HG02884 (cell line): Measurements from ENCODE around the gene REEP3.

Source experiments
- ATAC-seq: cut with Tn5 transposase; IDR thresholded peaks from one replicate; pipeline ENCODE4 v1.9.1; 2021; ENCODE audit warnings: mild to moderate bottlenecking, moderate library complexity; ENCODE audit not compliant: unreplicated experiment

REEP3 gene

DNA sequence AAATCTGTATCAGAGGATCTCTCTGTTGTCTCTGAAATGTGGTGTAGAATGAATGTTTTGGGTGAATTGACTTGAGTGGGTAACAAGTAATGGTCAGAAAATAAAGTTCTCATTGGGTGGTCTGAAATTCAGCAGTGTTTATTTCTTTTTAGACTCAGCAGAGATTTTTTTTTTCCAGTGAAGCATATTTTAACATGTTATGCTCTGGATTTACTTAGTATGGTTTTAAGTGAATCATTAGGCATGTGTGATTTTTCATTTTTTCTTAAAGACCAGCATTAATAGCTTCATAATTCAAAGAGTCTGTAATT, 63.5 kb downstream of the REEP3 start:
- ATAC-seq = no peak

DNA sequence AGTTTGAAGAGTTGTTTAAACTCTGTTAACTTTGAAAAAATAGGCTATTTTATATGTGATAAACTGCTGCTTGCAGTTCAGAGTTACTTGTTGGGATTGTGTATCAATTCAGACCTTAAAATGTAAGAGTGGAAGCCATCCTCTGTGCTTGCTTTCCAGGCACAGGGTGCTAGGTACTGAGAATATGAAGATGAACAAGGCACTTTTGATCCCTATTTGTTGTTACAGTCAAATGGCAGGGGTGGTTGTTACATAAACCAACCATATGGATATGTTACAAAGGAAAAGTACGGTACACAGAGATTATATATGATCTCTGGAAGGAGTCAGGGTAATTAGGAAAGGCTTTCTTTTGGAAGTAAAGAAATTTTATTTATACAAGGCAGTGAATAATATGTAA, 63.8 kb downstream of the REEP3 start:
- ATAC-seq = no peak

DNA sequence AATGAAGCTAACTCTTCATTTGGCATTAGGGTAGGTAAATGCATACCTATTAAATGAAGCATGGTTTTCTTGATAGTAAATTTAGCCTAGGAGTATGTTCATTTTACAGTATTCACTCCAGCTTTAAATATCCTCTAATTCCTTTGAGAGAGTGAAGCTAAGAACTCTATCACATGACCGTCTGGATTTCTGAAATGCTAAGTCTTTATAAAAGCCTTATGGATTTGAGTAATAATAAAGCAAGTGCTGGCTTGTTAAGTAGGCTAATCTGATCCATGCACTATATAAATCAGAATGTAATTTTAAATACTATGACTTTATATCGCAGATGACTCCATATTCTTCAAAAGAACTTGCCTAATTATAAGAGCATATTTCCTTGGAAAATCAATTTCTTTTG, 64.8 kb downstream of the REEP3 start:
- no peak for ATAC-seq

DNA sequence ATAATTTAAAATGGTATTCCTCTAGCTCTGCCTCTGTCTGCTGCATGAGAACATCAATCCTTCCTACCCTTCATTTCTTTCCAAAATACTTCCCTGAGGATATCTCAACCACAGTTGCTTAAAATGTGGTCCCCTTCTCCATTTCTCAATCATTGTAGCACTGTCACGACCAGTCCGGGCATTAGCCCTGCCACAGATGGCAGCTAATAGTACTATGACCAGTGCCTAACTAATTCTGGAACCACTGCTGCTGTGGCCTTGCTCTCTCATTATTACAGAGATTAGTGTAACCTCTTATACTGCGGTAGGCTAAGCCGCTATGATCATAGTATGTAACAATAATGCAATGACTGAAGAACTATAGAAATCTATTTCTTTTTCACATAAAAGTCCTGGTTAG, 66.0 kb downstream of the REEP3 start:
- ATAC-seq = no peak

DNA sequence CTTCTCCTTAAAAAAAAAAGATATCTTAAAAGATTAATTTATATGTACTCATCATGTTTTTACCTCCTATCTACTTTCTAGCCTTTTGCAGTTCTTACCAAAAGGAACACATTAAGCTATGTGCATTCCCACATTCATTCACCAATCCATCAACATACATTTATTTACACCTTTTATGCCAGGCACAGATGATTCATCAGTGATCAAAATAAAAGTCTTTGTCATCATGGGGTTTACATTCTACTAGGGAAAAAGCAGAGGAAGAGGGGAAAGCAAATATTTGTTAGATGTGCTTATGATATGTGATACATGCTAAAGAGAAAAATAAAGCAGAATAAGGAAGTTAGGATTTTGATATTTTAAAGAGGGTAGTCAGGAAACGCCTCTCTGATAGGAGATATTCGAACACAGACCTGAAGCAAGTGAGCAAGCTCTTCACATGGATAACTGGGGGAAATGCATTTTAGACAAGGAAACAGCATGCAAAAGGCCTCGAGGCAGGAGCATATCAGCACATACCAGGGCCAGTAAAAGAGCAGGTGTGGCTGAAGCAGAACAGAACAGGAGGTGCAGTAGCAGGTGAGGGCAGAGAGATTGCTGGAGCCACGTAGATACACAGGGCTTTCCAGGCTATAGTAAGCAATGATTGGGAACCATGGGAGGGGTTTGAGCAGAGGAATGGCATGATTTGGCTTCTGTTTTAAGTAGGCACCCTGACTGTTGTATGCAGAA, 67.4 kb downstream of the REEP3 start:
- no peak for ATAC-seq

DNA sequence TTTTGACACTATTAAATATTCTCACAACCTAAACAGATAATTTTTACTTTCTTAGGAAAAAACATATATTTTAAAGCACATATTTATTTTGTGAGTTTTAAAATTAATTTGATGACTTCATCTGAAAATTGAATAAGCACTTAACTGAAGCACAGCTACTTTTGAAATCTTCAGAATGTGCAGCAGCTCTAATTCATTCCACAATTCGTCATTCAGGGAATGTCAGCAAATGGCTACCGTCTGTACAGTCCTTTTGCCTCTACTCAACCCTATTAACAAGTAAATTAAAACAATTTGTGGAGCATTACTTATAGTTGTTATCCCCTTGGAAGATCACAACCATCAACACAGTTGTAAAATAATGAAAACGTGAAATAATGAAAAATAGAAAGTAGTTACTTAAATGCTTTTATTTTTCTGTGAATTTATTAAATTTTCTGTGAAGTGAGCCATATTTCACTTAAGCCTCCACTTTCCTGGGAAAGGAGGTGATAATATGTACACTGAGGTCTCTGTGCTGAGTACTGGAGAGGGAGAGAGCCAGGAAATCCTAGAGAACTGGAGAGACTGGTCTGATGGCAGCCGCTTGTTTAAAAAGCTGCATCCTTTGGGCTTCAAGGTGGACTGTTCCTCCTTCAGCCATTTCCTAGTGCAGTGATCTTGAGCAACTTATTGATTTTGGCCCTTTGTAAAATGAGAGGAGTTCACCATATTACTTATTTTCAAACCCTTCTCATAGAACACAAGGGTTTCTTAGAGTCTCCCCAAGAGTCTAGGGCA, 70.6 kb downstream of the REEP3 start:
- no peak for ATAC-seq

DNA sequence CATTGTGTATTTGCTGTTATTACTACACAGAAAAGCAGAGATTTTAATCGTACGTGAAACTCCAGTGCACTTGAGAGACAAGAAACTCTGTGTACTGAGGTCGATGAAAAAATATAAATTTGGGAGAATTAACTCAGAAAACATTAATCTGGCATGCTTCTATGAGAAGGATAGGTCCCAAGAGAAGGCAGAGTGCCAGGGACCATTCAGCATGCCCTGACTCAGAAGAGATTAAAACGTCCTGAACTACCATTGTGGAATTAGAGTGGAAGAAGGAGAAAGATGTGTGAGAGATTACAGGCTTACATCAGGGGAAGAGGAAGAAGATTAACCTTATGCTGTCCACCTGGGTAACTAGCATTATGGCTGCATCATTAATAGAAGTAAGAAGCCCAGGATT, 72.4 kb downstream of the REEP3 start:
- ATAC-seq = no peak

DNA sequence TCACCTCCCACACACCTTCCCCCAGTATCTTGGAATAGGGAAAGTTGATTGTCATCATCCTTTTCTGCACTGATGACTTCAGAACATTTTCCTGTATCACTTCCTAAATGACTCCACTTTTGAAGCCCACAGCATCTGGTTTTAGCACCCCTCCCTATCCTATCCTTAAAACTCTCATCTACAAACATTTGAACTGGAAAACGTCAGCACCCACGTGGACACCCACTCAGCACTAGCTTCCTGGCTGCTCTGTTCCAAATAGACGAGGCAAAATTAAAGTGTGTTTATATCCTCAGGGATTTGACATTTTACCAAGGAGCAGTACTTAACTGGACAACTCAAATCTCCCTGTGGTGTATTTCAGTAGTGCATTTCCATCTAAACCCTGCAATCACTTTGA, 73.9 kb downstream of the REEP3 start:
- ATAC-seq = no peak

DNA sequence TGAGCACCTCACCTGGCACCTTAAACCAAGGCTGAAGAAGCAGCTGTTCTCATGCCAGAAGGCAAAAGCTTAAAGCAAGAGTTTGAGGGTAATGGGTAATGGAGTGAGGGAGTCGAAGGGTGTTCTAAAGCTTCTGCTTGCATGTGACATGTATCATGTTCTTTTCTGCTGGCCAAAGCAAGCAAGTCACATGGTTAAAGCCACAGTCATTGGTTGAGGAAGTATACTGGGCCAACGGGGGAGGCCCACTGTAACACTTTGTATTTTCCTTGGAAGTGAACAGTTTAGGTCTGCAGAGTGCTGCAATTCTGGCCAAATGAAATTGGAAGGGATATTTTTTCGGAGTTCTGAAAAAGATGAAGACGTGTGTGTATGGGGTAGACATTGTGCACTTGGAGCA, 75.7 kb downstream of the REEP3 start:
- no peak for ATAC-seq

DNA sequence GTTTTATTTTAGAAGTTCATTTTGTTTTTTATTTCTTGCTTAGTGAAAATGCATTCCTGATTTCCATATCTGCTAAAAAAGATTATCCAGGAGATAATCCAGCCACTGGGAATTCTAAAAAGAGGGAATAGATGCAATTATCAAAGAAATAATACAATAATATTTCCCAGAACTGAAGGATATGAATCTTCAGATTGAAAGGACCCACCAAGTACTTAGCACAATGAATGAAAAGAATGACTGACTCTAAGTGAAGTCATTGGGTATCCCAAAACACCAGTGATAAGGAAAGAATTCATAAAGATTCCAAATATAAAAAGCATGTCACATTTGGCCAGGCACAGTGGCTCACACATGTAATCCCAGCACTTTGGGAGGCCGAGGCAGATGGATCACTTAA, 79.3 kb downstream of the REEP3 start:
- ATAC-seq = no peak

DNA sequence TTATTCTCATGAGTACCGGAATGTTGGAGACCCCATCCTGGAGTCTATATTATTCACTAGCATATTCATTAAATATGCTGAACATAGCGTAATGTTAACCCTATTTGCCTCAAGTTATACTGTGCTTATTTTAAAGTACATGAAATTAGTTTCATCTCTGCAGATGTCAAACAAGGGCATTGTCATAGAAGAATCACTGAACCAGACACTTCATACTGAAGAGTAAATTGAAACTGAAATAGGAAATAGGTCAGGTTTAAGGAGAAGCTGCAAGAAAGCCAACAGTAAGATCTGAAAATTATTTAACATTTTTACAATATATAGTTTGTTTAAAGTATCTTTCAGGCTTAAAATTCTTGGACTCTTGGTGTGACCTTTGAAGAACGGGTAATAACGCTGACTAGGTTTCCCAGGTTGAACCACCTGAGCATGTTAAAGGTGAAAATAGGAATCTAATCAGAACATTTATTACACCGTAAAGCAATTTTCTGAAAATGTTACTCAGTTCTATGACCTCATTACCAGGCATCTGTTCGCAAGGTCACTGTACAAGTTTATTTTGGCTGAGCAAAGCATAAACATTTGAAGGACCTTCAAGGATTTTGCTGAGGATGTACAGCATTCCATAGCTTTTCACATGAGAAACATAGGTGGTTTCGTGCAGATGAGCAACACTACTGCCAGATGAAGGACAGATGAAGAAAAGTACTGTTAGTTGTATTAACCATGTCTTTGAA, 82.7 kb downstream of the REEP3 start:
- ATAC-seq = peak; percentile 73

DNA sequence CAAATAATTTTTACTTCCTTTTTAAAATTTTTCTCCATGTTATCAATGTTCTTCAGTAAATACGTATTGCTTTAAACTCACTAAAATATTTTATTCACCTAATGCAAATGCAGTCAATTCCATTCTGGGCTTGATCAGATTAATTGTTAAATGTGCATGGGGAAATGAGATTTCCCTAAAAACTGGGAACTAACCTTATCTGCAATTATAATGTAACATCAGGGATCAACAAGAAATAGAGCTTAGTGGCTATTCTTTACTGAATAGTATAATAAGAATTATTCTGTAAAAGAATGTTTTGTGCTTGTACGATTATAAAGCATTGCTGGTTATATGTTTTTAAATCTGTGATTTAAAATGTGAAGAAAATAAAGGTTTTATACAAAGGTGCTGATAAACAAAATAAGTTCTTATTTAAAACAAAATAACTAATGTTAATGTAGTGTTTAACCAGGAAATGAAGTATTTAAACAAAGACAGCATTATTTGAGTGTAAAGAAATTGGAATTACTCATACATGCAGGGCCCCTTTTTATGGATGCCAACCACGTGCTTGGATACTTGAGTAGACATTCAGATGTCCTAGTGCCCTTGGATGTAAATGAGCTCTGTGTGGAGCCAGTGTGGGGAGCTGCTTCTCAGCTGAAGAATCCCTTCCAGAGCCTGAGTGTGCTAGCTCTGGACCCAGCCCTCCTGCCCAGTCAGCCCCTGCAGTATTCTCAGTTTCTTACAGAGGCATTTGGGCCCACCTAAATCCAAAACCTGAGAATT, 84.2 kb downstream of the REEP3 start:
- no peak for ATAC-seq

DNA sequence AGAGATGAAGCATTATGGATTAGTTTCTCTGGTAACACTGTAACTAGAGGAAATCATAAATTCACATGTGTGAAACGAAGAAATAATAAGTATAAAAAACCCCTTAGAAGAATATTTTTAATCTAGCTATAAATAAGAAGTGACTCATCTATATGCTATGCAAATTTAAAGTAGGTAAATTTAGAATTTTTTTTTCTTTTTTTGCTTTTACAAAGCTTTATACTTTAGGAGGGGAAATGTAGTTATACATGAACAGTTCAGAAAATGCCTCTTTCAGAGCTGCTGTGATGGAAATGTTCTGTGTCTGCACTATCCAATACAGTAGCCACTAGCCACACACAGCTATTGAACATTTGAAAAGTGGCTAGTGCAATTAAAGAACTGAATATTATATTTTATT, 87.3 kb downstream of the REEP3 start:
- ATAC-seq = no peak

DNA sequence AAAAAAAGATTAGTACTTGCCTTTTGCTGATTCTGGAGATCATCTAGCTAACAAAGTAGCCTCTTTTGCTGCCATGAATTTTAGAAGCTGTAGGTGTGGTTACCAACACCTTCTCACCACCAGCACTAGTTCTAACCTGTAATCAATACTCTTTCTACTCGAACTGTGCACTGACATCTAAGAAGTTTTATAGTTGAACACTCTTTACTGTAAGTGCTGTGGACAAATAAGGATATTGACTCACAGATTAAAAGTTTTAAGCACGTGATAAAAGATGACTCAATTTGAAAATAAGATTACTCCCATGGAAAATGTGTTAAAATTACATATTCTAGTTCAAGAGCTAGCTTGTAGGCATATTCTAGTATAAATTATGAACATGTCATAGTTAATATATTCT, 89.9 kb downstream of the REEP3 start:
- no peak for ATAC-seq

DNA sequence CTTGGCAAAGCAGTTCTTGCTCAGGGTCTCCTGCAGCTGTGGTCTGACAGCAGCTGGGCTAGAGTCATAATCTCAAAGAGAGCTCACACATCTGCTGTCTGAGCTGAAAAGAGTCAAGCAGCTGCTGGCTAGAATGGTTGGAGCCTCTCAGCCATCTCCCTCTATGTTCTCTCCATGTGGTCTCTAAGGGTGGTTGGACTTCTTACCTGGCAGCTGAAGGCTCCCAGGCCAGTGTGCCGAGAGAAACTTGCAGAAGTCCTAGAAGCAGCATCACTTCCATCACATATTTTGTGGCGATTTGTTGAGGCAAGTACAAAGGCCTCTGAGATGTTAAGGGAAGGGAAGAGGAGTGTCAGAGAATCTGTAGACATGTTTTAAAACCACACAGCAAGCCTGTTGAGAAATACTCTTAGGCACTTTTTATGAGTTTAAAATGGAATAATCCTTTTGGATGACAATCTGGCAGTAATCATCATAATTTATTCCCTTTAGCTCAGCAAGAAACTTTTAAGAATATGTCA, 93.2 kb downstream of the REEP3 start:
- no peak for ATAC-seq

DNA sequence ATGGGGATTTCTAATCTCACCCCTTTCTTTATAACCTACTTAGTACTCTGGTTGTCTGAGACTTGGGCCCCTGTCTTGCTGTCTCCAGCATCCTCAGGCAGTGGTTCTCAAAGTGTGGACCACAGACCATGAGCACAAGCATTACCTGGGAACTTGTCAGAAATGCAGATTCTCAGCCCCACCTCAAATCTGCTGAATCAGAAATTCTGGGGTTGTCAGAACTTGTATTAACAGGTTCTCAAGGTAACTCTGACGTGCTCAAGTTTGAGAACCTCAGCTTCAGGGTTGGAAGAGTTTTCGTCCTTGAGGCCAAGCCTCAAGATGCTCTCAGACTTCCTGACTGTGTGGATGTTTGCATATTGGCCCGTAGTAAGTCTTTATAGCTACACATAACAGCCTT, 97.4 kb downstream of the REEP3 start:
- no peak for ATAC-seq

DNA sequence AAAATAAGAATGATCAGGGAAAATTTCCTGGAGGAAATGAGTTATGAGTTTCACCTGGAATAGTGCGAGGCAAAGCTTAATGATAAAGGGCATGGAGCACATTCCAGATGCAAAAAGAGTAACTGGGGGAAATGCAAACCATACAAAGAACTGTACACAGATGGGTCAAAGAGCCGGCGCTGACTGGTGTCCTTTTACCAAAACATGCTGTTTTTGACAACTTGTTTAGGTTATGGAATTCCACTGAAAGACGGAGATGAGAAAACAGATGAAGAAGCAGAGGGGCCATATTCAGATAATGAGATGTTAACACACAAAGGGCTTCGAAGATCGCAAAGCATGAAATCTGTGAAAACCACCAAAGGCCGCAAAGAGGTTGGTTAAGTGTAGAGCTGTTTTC, 98.2 kb downstream of the REEP3 start:
- ATAC-seq = no peak

DNA sequence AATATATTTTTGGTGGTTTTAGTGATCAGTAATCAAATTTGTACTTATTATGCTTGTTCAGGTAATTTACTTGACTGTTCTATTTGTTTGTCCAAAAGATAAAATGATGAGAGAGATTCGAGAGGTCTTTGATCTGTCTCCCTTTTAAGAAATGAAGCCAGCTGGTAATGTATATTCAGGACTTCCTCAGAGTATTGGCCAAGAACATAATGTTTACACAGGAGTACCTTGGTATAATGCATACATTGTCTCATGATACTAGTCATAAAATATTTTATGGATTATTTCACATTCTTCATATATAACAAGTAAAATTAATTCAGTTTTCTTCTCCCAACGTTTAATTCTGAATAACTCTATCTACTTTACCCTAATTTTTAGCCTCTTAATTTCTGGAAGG, 100.9 kb downstream of the REEP3 start:
- ATAC-seq = no peak

DNA sequence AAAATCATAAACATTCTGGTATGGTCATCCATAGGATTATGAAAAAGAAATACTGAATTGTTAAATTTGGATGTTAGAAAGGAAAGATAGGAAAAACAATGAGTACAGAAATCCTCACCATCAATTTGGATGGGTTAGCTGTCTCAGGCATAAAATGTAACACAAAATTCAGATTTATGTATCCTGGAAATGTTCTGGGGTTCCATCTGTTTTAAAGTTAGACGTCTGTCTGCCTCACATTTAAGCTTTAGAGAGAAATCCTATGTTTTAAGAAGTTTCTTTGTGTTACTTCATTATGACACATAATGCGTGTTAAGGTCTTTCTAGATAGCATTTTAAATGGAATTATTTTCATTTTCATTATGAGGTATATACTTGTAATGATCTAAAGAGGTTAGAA, 103.5 kb downstream of the REEP3 start:
- no peak for ATAC-seq

DNA sequence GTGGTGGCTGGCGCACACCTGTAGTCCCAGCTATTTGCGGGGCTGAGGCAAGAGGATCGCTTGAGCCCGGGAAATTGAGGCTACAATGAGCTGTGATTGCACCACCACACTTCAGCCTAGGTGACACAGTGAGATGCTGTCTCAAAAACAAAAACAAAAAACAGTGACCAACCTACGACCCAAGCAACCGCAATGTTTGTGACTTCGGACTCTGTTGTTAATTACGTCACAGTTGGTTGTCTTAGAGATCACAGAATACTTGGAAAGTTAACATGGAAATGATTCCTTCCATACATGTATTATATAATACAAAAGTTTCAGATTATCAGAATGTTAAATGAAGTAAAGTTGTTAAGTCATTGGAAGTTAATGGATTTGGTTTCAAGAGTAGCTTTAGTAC, 106.2 kb downstream of the REEP3 start:
- no peak for ATAC-seq

DNA sequence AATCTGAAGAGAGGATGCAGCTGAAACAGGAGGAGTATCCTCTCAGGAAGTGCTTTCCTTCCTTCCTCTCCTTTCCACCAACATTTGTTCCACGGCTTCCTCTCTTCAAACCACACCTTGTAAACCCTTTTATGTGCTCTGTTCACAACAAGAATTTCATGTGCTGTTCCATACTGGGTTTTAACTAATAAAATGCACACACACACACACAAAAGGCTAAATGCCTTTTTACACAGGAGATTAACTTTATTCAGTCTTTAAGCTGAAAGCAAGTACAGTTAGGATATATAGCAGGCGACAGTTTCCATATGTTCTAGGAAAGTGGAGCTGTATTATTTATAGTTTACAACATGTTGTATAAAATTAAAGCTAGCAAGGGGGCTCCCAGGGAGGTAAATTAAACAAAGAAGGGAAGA, 106.7 kb downstream of the REEP3 start:
- no peak for ATAC-seq
